ENCODE data around the gene LRMDA. TPM values are rescaled to one million over a fixed set of nuclear protein-coding genes. Genes with fewer than 3 reads are reported as not detected.

Gene LRMDA
- total RNA-seq, 1 experiment from 2014 or later, result not detected

GRCh38 chr10:76126607-76127527 is 695.4 kb downstream of the LRMDA start:
- no peaks in the 10 kb centered on the region for H3K36me3 ChIP-seq (ENCODE audit: insufficient read depth, low read length)
- peak; percentile 29 for DNase-seq

GRCh38 chr10:76127984-76128589 is 696.7 kb downstream of the LRMDA start:
- no peak overlapping the region for H2AFZ ChIP-seq (ENCODE audit: low read length)
- H3K27ac ChIP-seq (ENCODE audit: low read length), result no peak overlapping the region
- no peak overlapping the region for H3K9ac ChIP-seq (ENCODE audit: low read length)

More at GRCh38 chr10:76126607-76127527, 695.4 kb downstream of the LRMDA start:
- Histone ChIP-seq H3K4me1 (ENCODE audit: low read length) (no peaks in the 10 kb centered on the region), H4K20me1 (ENCODE audit: insufficient read depth, low read depth, low read length) (no peaks in the 10 kb centered on the region), H3K79me2 (ENCODE audit: low read length) (no peaks in the 10 kb centered on the region), H3K9me3 (ENCODE audit: low read length) (no peaks in the 10 kb centered on the region), H3K4me2 (ENCODE audit: low read depth, low read length, poor library complexity, severe bottlenecking) (no peak overlapping the region), H2AFZ (ENCODE audit: low read length) (no peak overlapping the region), H3K27ac (ENCODE audit: low read length) (no peak overlapping the region), H3K9ac (ENCODE audit: low read length) (no peak overlapping the region), H3K27me3 (ENCODE audit: low read length) (no peaks in the 10 kb centered on the region), H3K4me3 (ENCODE audit: low read length) (no peak overlapping the region), H3K9me2 (replicated peaks; ENCODE audit: insufficient read depth, low read length) (no peaks in the 10 kb centered on the region)

GRCh38 chr10:76129213-76129612 is 697.8 kb downstream of the LRMDA start:
- Histone ChIP-seq H3K4me2 (ENCODE audit: low read depth, low read length, poor library complexity, severe bottlenecking) (no peak overlapping the region), H3K27me3 (ENCODE audit: low read length) (no peaks in the 10 kb centered on the region), H3K9me2 (replicated peaks; ENCODE audit: insufficient read depth, low read length) (no peaks in the 10 kb centered on the region), H4K20me1 (ENCODE audit: insufficient read depth, low read depth, low read length) (no peaks in the 10 kb centered on the region), H3K9me3 (ENCODE audit: low read length) (no peaks in the 10 kb centered on the region), H3K36me3 (ENCODE audit: insufficient read depth, low read length) (no peaks in the 10 kb centered on the region), H3K9ac (ENCODE audit: low read length) (no peak overlapping the region), H3K27ac (ENCODE audit: low read length) (no peak overlapping the region), H3K4me1 (ENCODE audit: low read length) (no peaks in the 10 kb centered on the region), H3K79me2 (ENCODE audit: low read length) (no peaks in the 10 kb centered on the region), H3K4me3 (ENCODE audit: low read length) (no peak overlapping the region), H2AFZ (ENCODE audit: low read length) (no peak overlapping the region)
- DNase-seq, result peak; percentile 19

More at GRCh38 chr10:76127984-76128589, 696.7 kb downstream of the LRMDA start:
- H3K4me3 ChIP-seq (ENCODE audit: low read length), result no peak overlapping the region
- no peak overlapping the region for H3K4me2 ChIP-seq (ENCODE audit: low read depth, low read length, poor library complexity, severe bottlenecking)
- peak; percentile 25 for DNase-seq
- no peaks in the 10 kb centered on the region for H3K36me3 ChIP-seq (ENCODE audit: insufficient read depth, low read length)
- no peaks in the 10 kb centered on the region for H4K20me1 ChIP-seq (ENCODE audit: insufficient read depth, low read depth, low read length)
- H3K79me2 ChIP-seq (ENCODE audit: low read length), result no peaks in the 10 kb centered on the region
- no peaks in the 10 kb centered on the region for H3K9me3 ChIP-seq (ENCODE audit: low read length)
- no peaks in the 10 kb centered on the region for H3K4me1 ChIP-seq (ENCODE audit: low read length)
- H3K27me3 ChIP-seq (ENCODE audit: low read length), result no peaks in the 10 kb centered on the region
- no peaks in the 10 kb centered on the region for H3K9me2 ChIP-seq (replicated peaks; ENCODE audit: insufficient read depth, low read length)

GRCh38 chr10:76130892-76131291 is 699.5 kb downstream of the LRMDA start:
- Histone ChIP-seq H3K4me1 (ENCODE audit: low read length) (no peaks in the 10 kb centered on the region), H3K4me3 (ENCODE audit: low read length) (no peak overlapping the region), H3K27ac (ENCODE audit: low read length) (no peak overlapping the region), H3K79me2 (ENCODE audit: low read length) (no peaks in the 10 kb centered on the region), H3K9me3 (ENCODE audit: low read length) (no peaks in the 10 kb centered on the region), H4K20me1 (ENCODE audit: insufficient read depth, low read depth, low read length) (no peaks in the 10 kb centered on the region), H3K36me3 (ENCODE audit: insufficient read depth, low read length) (no peaks in the 10 kb centered on the region), H2AFZ (ENCODE audit: low read length) (no peak overlapping the region), H3K9ac (ENCODE audit: low read length) (no peak overlapping the region), H3K9me2 (replicated peaks; ENCODE audit: insufficient read depth, low read length) (no peaks in the 10 kb centered on the region), H3K27me3 (ENCODE audit: low read length) (no peaks in the 10 kb centered on the region), H3K4me2 (ENCODE audit: low read depth, low read length, poor library complexity, severe bottlenecking) (no peak overlapping the region)
- no peak for DNase-seq

- H3K9me3 ChIP-seq (ENCODE audit: low read length), result no peaks in the 10 kb centered on the region
- DNase-seq, result peak; percentile 31
- no peaks in the 10 kb centered on the region for H3K36me3 ChIP-seq (ENCODE audit: insufficient read depth, low read length)
- H3K9ac ChIP-seq (ENCODE audit: low read length), result no peak overlapping the region
- H3K4me3 ChIP-seq (ENCODE audit: low read length), result no peak overlapping the region
- H3K9me2 ChIP-seq (replicated peaks; ENCODE audit: insufficient read depth, low read length), result no peaks in the 10 kb centered on the region
- no peaks in the 10 kb centered on the region for H3K79me2 ChIP-seq (ENCODE audit: low read length)
- H4K20me1 ChIP-seq (ENCODE audit: insufficient read depth, low read depth, low read length), result no peaks in the 10 kb centered on the region
- H2AFZ ChIP-seq (ENCODE audit: low read length), result no peak overlapping the region
- H3K4me1 ChIP-seq (ENCODE audit: low read length), result no peaks in the 10 kb centered on the region
- H3K4me2 ChIP-seq (ENCODE audit: low read depth, low read length, poor library complexity, severe bottlenecking), result no peak overlapping the region
- H3K27ac ChIP-seq (ENCODE audit: low read length), result no peak overlapping the region
- H3K27me3 ChIP-seq (ENCODE audit: low read length), result no peaks in the 10 kb centered on the region
Measured at GRCh38 chr10:76133597-76134255, 702.3 kb downstream of the LRMDA start.

GRCh38 chr10:76136961-76137360 is 705.5 kb downstream of the LRMDA start:
- no peak for DNase-seq
- Histone ChIP-seq H3K4me3 (ENCODE audit: low read length) (no peak overlapping the region), H3K9ac (ENCODE audit: low read length) (no peak overlapping the region), H3K79me2 (ENCODE audit: low read length) (no peaks in the 10 kb centered on the region), H3K4me1 (ENCODE audit: low read length) (no peaks in the 10 kb centered on the region), H3K27ac (ENCODE audit: low read length) (no peak overlapping the region), H3K27me3 (ENCODE audit: low read length) (no peaks in the 10 kb centered on the region), H4K20me1 (ENCODE audit: insufficient read depth, low read depth, low read length) (no peaks in the 10 kb centered on the region), H2AFZ (ENCODE audit: low read length) (no peak overlapping the region), H3K36me3 (ENCODE audit: insufficient read depth, low read length) (no peaks in the 10 kb centered on the region), H3K4me2 (ENCODE audit: low read depth, low read length, poor library complexity, severe bottlenecking) (no peak overlapping the region), H3K9me3 (ENCODE audit: low read length) (no peaks in the 10 kb centered on the region), H3K9me2 (replicated peaks; ENCODE audit: insufficient read depth, low read length) (no peaks in the 10 kb centered on the region)

GRCh38 chr10:76138286-76138685 is 706.9 kb downstream of the LRMDA start:
- H3K4me1 ChIP-seq (ENCODE audit: low read length), result no peaks in the 10 kb centered on the region
- H3K9me2 ChIP-seq (replicated peaks; ENCODE audit: insufficient read depth, low read length), result no peaks in the 10 kb centered on the region
- H3K4me3 ChIP-seq (ENCODE audit: low read length), result no peak overlapping the region
- DNase-seq, result no peak
- no peaks in the 10 kb centered on the region for H4K20me1 ChIP-seq (ENCODE audit: insufficient read depth, low read depth, low read length)
- no peak overlapping the region for H3K9ac ChIP-seq (ENCODE audit: low read length)
- H3K27me3 ChIP-seq (ENCODE audit: low read length), result no peaks in the 10 kb centered on the region
- H3K79me2 ChIP-seq (ENCODE audit: low read length), result no peaks in the 10 kb centered on the region
- no peak overlapping the region for H2AFZ ChIP-seq (ENCODE audit: low read length)
- H3K9me3 ChIP-seq (ENCODE audit: low read length), result no peaks in the 10 kb centered on the region
- H3K4me2 ChIP-seq (ENCODE audit: low read depth, low read length, poor library complexity, severe bottlenecking), result no peak overlapping the region
- no peak overlapping the region for H3K27ac ChIP-seq (ENCODE audit: low read length)
- no peaks in the 10 kb centered on the region for H3K36me3 ChIP-seq (ENCODE audit: insufficient read depth, low read length)

- Histone ChIP-seq H3K4me2 (ENCODE audit: low read depth, low read length, poor library complexity, severe bottlenecking) (no peak overlapping the region), H3K9ac (ENCODE audit: low read length) (no peak overlapping the region), H3K27me3 (ENCODE audit: low read length) (no peaks in the 10 kb centered on the region), H3K9me3 (ENCODE audit: low read length) (no peaks in the 10 kb centered on the region), H3K27ac (ENCODE audit: low read length) (no peak overlapping the region), H3K79me2 (ENCODE audit: low read length) (no peaks in the 10 kb centered on the region), H3K4me3 (ENCODE audit: low read length) (no peak overlapping the region), H3K9me2 (replicated peaks; ENCODE audit: insufficient read depth, low read length) (no peaks in the 10 kb centered on the region), H3K36me3 (ENCODE audit: insufficient read depth, low read length) (no peaks in the 10 kb centered on the region), H4K20me1 (ENCODE audit: insufficient read depth, low read depth, low read length) (no peaks in the 10 kb centered on the region), H2AFZ (ENCODE audit: low read length) (no peak overlapping the region), H3K4me1 (ENCODE audit: low read length) (no peaks in the 10 kb centered on the region)
- no peak for DNase-seq
Measured at GRCh38 chr10:76138906-76139305, 707.5 kb downstream of the LRMDA start.
